HG03095 (cell line): ENCODE measurements around the gene IGFLR1.

ENCODE experiments used
- ATAC-seq: cut with Tn5 transposase; IDR thresholded peaks from one replicate; pipeline ENCODE4 v1.9.1; 2021; ENCODE audit warnings: moderate library complexity; ENCODE audit not compliant: unreplicated experiment

IGFLR1 gene

GRCh38 chr19:35740423-35741202 is 1.6 kb downstream of the IGFLR1 start:
- ATAC-seq, result peak; percentile 55

GRCh38 chr19:35740108-35740422 is 2.2 kb downstream of the IGFLR1 start:
- ATAC-seq, result peak; percentile 16

- no peak for ATAC-seq
These were observed 2.8 kb downstream of the IGFLR1 start for GRCh38 chr19:35739275-35740107.

GRCh38 chr19:35738887-35739229 is 3.4 kb downstream of the IGFLR1 start:
- no peak for ATAC-seq

- no peak for ATAC-seq
These were observed 4.0 kb downstream of the IGFLR1 start for GRCh38 chr19:35738021-35738886.

GRCh38 chr19:35736913-35737886 is 5.1 kb downstream of the IGFLR1 start:
- no peak for ATAC-seq

GRCh38 chr19:35734889-35735288 is 7.4 kb downstream of the IGFLR1 start:
- ATAC-seq, result no peak

GRCh38 chr19:35734273-35734672 is 8.0 kb downstream of the IGFLR1 start:
- no peak for ATAC-seq

- no peak for ATAC-seq
These were observed 8.8 kb downstream of the IGFLR1 start for GRCh38 chr19:35733180-35734125.

- no peak for ATAC-seq
These were observed 9.6 kb downstream of the IGFLR1 start for GRCh38 chr19:35732540-35733179.

- ATAC-seq, result no peak
These were observed 10.4 kb downstream of the IGFLR1 start for GRCh38 chr19:35731779-35732405.

- ATAC-seq, result no peak
These were observed 10.9 kb downstream of the IGFLR1 start for GRCh38 chr19:35731353-35731752.

- no peak for ATAC-seq
These were observed 11.9 kb downstream of the IGFLR1 start for GRCh38 chr19:35730326-35730725.

GRCh38 chr19:35729763-35730162 is 12.5 kb downstream of the IGFLR1 start:
- ATAC-seq, result no peak

GRCh38 chr19:35729021-35729420 is 13.2 kb downstream of the IGFLR1 start:
- ATAC-seq, result no peak

GRCh38 chr19:35727956-35728706 is 14.1 kb downstream of the IGFLR1 start:
- ATAC-seq, result no peak
